Smooth muscle cell (in vitro differentiated cells): ENCODE measurements around the gene FBLN1. TPM values are rescaled to one million over a fixed set of nuclear protein-coding genes. Genes with fewer than 3 reads are reported as not detected.

Experiments
- DNase-seq: peaks from one replicate; lab custom pipeline; 2025; ENCODE audit not compliant: unreplicated experiment; lab: John Stamatoyannopoulos, UW
- H2AFZ ChIP-seq: fragments of 200-600 bp; sonication (generic); 2 replicates; pipeline ENCODE4 v1.6.0; 2016; ENCODE audit warnings: antibody characterized with exemption, low read depth, mild to moderate bottlenecking
- H3F3A ChIP-seq: fragments of 200-600 bp; sonication (generic); 2 replicates; pipeline ENCODE4 v1.6.0; 2017; ENCODE audit warnings: antibody characterized with exemption, low read depth
- H3K27ac ChIP-seq: fragments of 200-600 bp; sonication (generic); 2 replicates; pipeline ENCODE4 v1.5.1; 2016; ENCODE audit warnings: low read depth, mild to moderate bottlenecking
- H3K27me3 ChIP-seq: fragments of 200-600 bp; sonication (generic); 2 replicates; pipeline ENCODE4 v1.6.1; 2016; ENCODE audit warnings: low read depth, mild to moderate bottlenecking
- H3K36me3 ChIP-seq: fragments of 200-600 bp; sonication (generic); 2 replicates; pipeline ENCODE4 v1.5.1; 2016; ENCODE audit warnings: low read depth
- H3K4me1 ChIP-seq: fragments of 200-600 bp; sonication (generic); 2 replicates; pipeline ENCODE4 v1.5.1; 2016; ENCODE audit warnings: low read depth
- H3K4me2 ChIP-seq: fragments of 200-600 bp; sonication (generic); 2 replicates; pipeline ENCODE4 v1.6.0; 2016; ENCODE audit warnings: mild to moderate bottlenecking
- H3K4me3 ChIP-seq: fragments of 200-600 bp; sonication (generic); 2 replicates; pipeline ENCODE4 v1.5.1; 2016; ENCODE audit warnings: mild to moderate bottlenecking
- H3K79me2 ChIP-seq: fragments of 200-600 bp; sonication (generic); 2 replicates; pipeline ENCODE4 v1.6.0; 2016; ENCODE audit warnings: low read depth, mild to moderate bottlenecking
- H3K9ac ChIP-seq: fragments of 200-600 bp; sonication (generic); 2 replicates; pipeline ENCODE4 v1.6.0; 2016; ENCODE audit warnings: low read depth
- H3K9me3 ChIP-seq: fragments of 200-600 bp; sonication (generic); replicated peaks from 2 replicates; pipeline ENCODE4 v1.5.1; 2016; ENCODE audit warnings: low read depth
- H4K20me1 ChIP-seq: fragments of 200-600 bp; sonication (generic); 2 replicates; pipeline ENCODE4 v1.6.0; 2016; ENCODE audit warnings: low read depth
- WGBS: methylation state at CpG from one replicate; pipeline ENCODE4 v1.1.7; 2016; ENCODE audit warnings: low lambda C conversion rate; 5-methylcytosine and 5-hydroxymethylcytosine counted together
- polyA plus RNA-seq: library from polyadenylated mRNA; unstranded; fragments of >200 nt; fragmentation: Nextera tagmentation; extraction: Ambion mirVana; gene quantifications from 2 replicates; pipeline ENCODE4 v1.2.1, GENCODE V29; 2016
- total RNA-seq: library from RNA; depleted of rRNA; stranded (reverse); fragments of >200 nt; gene quantifications from 2 replicates; pipeline ENCODE4 v1.2.3, GENCODE V29; 2014
- TF ChIP-seq, protein P1 (sequence below): fragments of 200-600 bp; sonication (generic); IDR thresholded peaks from 2 replicates; pipeline ENCODE4 v1.5.1; 2017; ENCODE audit warnings: borderline replicate concordance, mild to moderate bottlenecking, antibody characterized with exemption; ENCODE audit not compliant: insufficient read depth, poor library complexity, severe bottlenecking

The FBLN1 gene
- total and polyA plus RNA-seq, 2 experiments from 2014 or later, result 90.9 to 296 TPM

- H3K36me3 ChIP-seq, result no peaks in the 10 kb centered on the region
- H3K9ac ChIP-seq, result no peak overlapping the region
- H3K9me3 ChIP-seq, result no peaks in the 10 kb centered on the region
- no peaks in the 10 kb centered on the region for H4K20me1 ChIP-seq
- H3K4me1 ChIP-seq, result no peaks in the 10 kb centered on the region
- H3K79me2 ChIP-seq, result no peaks in the 10 kb centered on the region
- TF ChIP-seq, protein P1, sequence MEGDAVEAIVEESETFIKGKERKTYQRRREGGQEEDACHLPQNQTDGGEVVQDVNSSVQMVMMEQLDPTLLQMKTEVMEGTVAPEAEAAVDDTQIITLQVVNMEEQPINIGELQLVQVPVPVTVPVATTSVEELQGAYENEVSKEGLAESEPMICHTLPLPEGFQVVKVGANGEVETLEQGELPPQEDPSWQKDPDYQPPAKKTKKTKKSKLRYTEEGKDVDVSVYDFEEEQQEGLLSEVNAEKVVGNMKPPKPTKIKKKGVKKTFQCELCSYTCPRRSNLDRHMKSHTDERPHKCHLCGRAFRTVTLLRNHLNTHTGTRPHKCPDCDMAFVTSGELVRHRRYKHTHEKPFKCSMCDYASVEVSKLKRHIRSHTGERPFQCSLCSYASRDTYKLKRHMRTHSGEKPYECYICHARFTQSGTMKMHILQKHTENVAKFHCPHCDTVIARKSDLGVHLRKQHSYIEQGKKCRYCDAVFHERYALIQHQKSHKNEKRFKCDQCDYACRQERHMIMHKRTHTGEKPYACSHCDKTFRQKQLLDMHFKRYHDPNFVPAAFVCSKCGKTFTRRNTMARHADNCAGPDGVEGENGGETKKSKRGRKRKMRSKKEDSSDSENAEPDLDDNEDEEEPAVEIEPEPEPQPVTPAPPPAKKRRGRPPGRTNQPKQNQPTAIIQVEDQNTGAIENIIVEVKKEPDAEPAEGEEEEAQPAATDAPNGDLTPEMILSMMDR, result no peak
- WGBS, result 83% methylated on average over 22 of the region's 22 CpGs
- no peak for DNase-seq
- H3K4me3 ChIP-seq, result no peak overlapping the region
- H3K27me3 ChIP-seq, result no peaks in the 10 kb centered on the region
- no peak overlapping the region for H2AFZ ChIP-seq
- H3K27ac ChIP-seq, result no peak overlapping the region
- no peak overlapping the region for H3K4me2 ChIP-seq
- no peaks in the 10 kb centered on the region for H3F3A ChIP-seq
Measured at GRCh38 chr22:45626198-45626651, 123.5 kb downstream of the FBLN1 start.

- H4K20me1 ChIP-seq, result no peaks in the 10 kb centered on the region
- no peaks in the 10 kb centered on the region for H3K4me1 ChIP-seq
- peak overlapping the region; percentile 37 for H3K4me2 ChIP-seq
- no peaks in the 10 kb centered on the region for H3K36me3 ChIP-seq
- H3K4me3 ChIP-seq, result no peak overlapping the region
- H3K9me3 ChIP-seq, result no peaks in the 10 kb centered on the region
- no peak for DNase-seq
- H3F3A ChIP-seq, result no peaks in the 10 kb centered on the region
- TF ChIP-seq, protein P1, result no peak
- H2AFZ ChIP-seq, result peak overlapping the region; percentile 54
- H3K9ac ChIP-seq, result no peak overlapping the region
- H3K27me3 ChIP-seq, result no peaks in the 10 kb centered on the region
- 52% methylated on average over 22 of the region's 22 CpGs for WGBS
- H3K79me2 ChIP-seq, result no peaks in the 10 kb centered on the region
- H3K27ac ChIP-seq, result no peak overlapping the region
Measured at GRCh38 chr22:45627489-45628233, 125.0 kb downstream of the FBLN1 start.

GRCh38 chr22:45628515-45628914 lies 125.8 kb downstream of the FBLN1 start:
- DNase-seq, result no peak
- H3F3A ChIP-seq, result no peaks in the 10 kb centered on the region
- 48% methylated on average over 5 of the region's 5 CpGs for WGBS
- no peaks in the 10 kb centered on the region for H4K20me1 ChIP-seq
- H3K4me3 ChIP-seq, result no peak overlapping the region
- no peaks in the 10 kb centered on the region for H3K27me3 ChIP-seq
- no peaks in the 10 kb centered on the region for H3K9me3 ChIP-seq
- no peak overlapping the region for H3K4me2 ChIP-seq
- TF ChIP-seq, protein P1, result no peak
- no peaks in the 10 kb centered on the region for H3K4me1 ChIP-seq
- H3K27ac ChIP-seq, result no peak overlapping the region
- no peak overlapping the region for H3K9ac ChIP-seq
- H3K36me3 ChIP-seq, result no peaks in the 10 kb centered on the region
- H3K79me2 ChIP-seq, result no peaks in the 10 kb centered on the region
- no peak overlapping the region for H2AFZ ChIP-seq
